Inflammatory macrophage treated with lipopolysaccharide for 1 hour (primary cell): ENCODE data around the gene SKIL.

Source experiments
- DNase-seq, 2 donors: peaks; one replicate each; pipeline ENCODE4 v3.0.0-alpha.2; 2020 to 2022

The SKIL gene

GRCh38 chr3:170442947-170443346 lies 85.4 kb downstream of the SKIL start:
- DNase-seq = no peak

- DNase-seq = no peak
Observed at GRCh38 chr3:170443457-170443856, 85.9 kb downstream of the SKIL start.
